OCI-LY1 (cell line): ENCODE results near the gene SMC3.
"Not testable (repeated sequence)": the region's sequence is repeated elsewhere in the genome, so short reads cannot be mapped to it uniquely, and the experiment has no call there.

Experiments used
- H2AFZ ChIP-seq: fragments of 200-600 bp; sonication (generic), shearing (Covaris generic); 2 replicates; pipeline ENCODE4 v1.6.0; 2014; ENCODE audit warnings: antibody characterized with exemption, mild to moderate bottlenecking, low read length
- H3F3A ChIP-seq: fragments of 200-600 bp; sonication (generic), shearing (Covaris generic); 2 replicates; pipeline ENCODE4 v1.6.0; 2014; ENCODE audit warnings: mild to moderate bottlenecking, antibody characterized with exemption, low read length, moderate library complexity; ENCODE audit not compliant: insufficient read depth
- H3K27ac ChIP-seq: fragments of 200-600 bp; sonication (generic); 2 replicates; pipeline ENCODE4 v1.5.1; 2014; ENCODE audit warnings: low read length, mixed run types, mild to moderate bottlenecking, low read depth; ENCODE audit not compliant: poor library complexity, severe bottlenecking
- H3K27me3 ChIP-seq: fragments of 200-600 bp; sonication (generic); 2 replicates; pipeline ENCODE4 v1.6.0; 2014; ENCODE audit warnings: antibody characterized with exemption, mild to moderate bottlenecking, low read length, moderate library complexity; ENCODE audit not compliant: insufficient read depth
- H3K36me3 ChIP-seq: fragments of 200-600 bp; sonication (generic); 2 replicates; pipeline ENCODE4 v1.6.1; 2014; ENCODE audit warnings: mild to moderate bottlenecking, antibody characterized with exemption, low read length, moderate library complexity, mixed read lengths; ENCODE audit not compliant: insufficient read depth
- H3K4me1 ChIP-seq: fragments of 200-600 bp; sonication (generic); 2 replicates; pipeline ENCODE4 v1.5.1; 2014; ENCODE audit warnings: mild to moderate bottlenecking, low read length, moderate library complexity; ENCODE audit not compliant: insufficient read depth, severe bottlenecking
- H3K4me2 ChIP-seq: fragments of 200-600 bp; sonication (generic), shearing (Covaris generic); 2 replicates; pipeline ENCODE4 v1.6.1; 2014; ENCODE audit warnings: low read length
- H3K4me3 ChIP-seq: fragments of 200-600 bp; sonication (generic); 2 replicates; pipeline ENCODE4 v1.5.1; 2014; ENCODE audit warnings: low read length, low read depth, mild to moderate bottlenecking, mixed read lengths; ENCODE audit not compliant: poor library complexity, severe bottlenecking
- H3K79me2 ChIP-seq: fragments of 200-600 bp; shearing (Covaris generic); 2 replicates; pipeline ENCODE4 v1.6.1; 2016; ENCODE audit warnings: mixed run types, low read length, mixed read lengths; ENCODE audit not compliant: insufficient read depth
- H3K9ac ChIP-seq: fragments of 200-600 bp; sonication (generic), shearing (Covaris generic); 2 replicates; pipeline ENCODE4 v1.6.1; 2014; ENCODE audit warnings: mild to moderate bottlenecking, low read length, mixed read lengths
- H3K9me2 ChIP-seq: fragments of 200-600 bp; sonication (generic), shearing (Covaris generic); 2 replicates; pipeline ENCODE4 v1.6.1; 2014; ENCODE audit warnings: low read depth, mild to moderate bottlenecking, low read length, mixed read lengths
- H3K9me3 ChIP-seq: fragments of 200-600 bp; shearing (Covaris generic); 2 replicates; pipeline ENCODE4 v1.6.1; 2014; ENCODE audit warnings: low read length, mixed read lengths
- H4K20me1 ChIP-seq: fragments of 200-600 bp; sonication (generic), shearing (Covaris generic); 2 replicates; pipeline ENCODE4 v1.6.0; 2016; ENCODE audit warnings: mild to moderate bottlenecking, low read length; ENCODE audit not compliant: insufficient read depth
- CTCF ChIP-seq: fragments of 200-600 bp; sonication (generic), shearing (Covaris generic); IDR thresholded peaks from 2 replicates; pipeline ENCODE4 v1.5.1; 2017; ENCODE audit warnings: mild to moderate bottlenecking, antibody characterized with exemption, low read length, moderate library complexity, mixed read lengths
- EZH2 ChIP-seq: fragments of 200-600 bp; sonication (generic), shearing (Covaris generic); IDR thresholded peaks from 2 replicates; pipeline ENCODE4 v1.8.0; 2017; ENCODE audit warnings: borderline replicate concordance, mixed run types, mild to moderate bottlenecking, antibody characterized with exemption, low read length, moderate library complexity, mixed read lengths

Gene SMC3

GRCh38 chr10:110527731-110528171 lies 39.7 kb upstream of the SMC3 start:
- no peaks in the 10 kb centered on the region for H3K27me3 ChIP-seq
- no peaks in the 10 kb centered on the region for H3K9me2 ChIP-seq
- H3K79me2 ChIP-seq: no peaks in the 10 kb centered on the region
- H3K9ac ChIP-seq: no peak overlapping the region
- H3K4me3 ChIP-seq: no peak overlapping the region
- peaks cover 12% of the 10 kb centered on the region for H3K4me1 ChIP-seq
- H2AFZ ChIP-seq: no peak overlapping the region
- H3K9me3 ChIP-seq: no peaks in the 10 kb centered on the region
- H3K36me3 ChIP-seq: no peaks in the 10 kb centered on the region
- no peaks in the 10 kb centered on the region for H3F3A ChIP-seq
- TF ChIP-seq EZH2 (no peak), CTCF (no peak)
- no peak overlapping the region for H3K4me2 ChIP-seq
- no peaks in the 10 kb centered on the region for H4K20me1 ChIP-seq
- no peak overlapping the region for H3K27ac ChIP-seq

GRCh38 chr10:110528224-110528996 lies 39.1 kb upstream of the SMC3 start:
- no peaks in the 10 kb centered on the region for H3K36me3 ChIP-seq
- H3F3A ChIP-seq: no peaks in the 10 kb centered on the region
- H4K20me1 ChIP-seq: no peaks in the 10 kb centered on the region
- H3K27me3 ChIP-seq: no peaks in the 10 kb centered on the region
- no peaks in the 10 kb centered on the region for H3K9me2 ChIP-seq
- no peak overlapping the region for H3K9ac ChIP-seq
- H2AFZ ChIP-seq: no peak overlapping the region
- no peaks in the 10 kb centered on the region for H3K9me3 ChIP-seq
- no peak overlapping the region for H3K4me3 ChIP-seq
- H3K79me2 ChIP-seq: no peaks in the 10 kb centered on the region
- H3K4me1 ChIP-seq: peaks cover 12% of the 10 kb centered on the region
- TF ChIP-seq EZH2: no peak
- TF ChIP-seq CTCF: no peak
- no peak overlapping the region for H3K4me2 ChIP-seq
- H3K27ac ChIP-seq: no peak overlapping the region

GRCh38 chr10:110528997-110529524 lies 38.4 kb upstream of the SMC3 start:
- H3F3A ChIP-seq, H3K4me3 ChIP-seq, H3K9me2 ChIP-seq, H3K9ac ChIP-seq, H4K20me1 ChIP-seq, H3K27ac ChIP-seq, H3K9me3 ChIP-seq, H3K4me2 ChIP-seq, H2AFZ ChIP-seq, H3K36me3 ChIP-seq, H3K79me2 ChIP-seq, H3K27me3 ChIP-seq: not testable (repeated sequence)
- H3K4me1 ChIP-seq: peaks cover 12% of the 10 kb centered on the region

- no peaks in the 10 kb centered on the region for H4K20me1 ChIP-seq
- TF ChIP-seq CTCF (no peak), EZH2 (no peak)
- no peak overlapping the region for H3K4me2 ChIP-seq
- no peak overlapping the region for H2AFZ ChIP-seq
- no peaks in the 10 kb centered on the region for H3K36me3 ChIP-seq
- H3K9me2 ChIP-seq: no peaks in the 10 kb centered on the region
- no peaks in the 10 kb centered on the region for H3K27me3 ChIP-seq
- no peak overlapping the region for H3K27ac ChIP-seq
- no peaks in the 10 kb centered on the region for H3K79me2 ChIP-seq
- H3K9me3 ChIP-seq: no peaks in the 10 kb centered on the region
- no peak overlapping the region for H3K9ac ChIP-seq
- no peak overlapping the region for H3K4me3 ChIP-seq
- peaks cover 12% of the 10 kb centered on the region for H3K4me1 ChIP-seq
- no peaks in the 10 kb centered on the region for H3F3A ChIP-seq
Observed at GRCh38 chr10:110529596-110530011, 37.9 kb upstream of the SMC3 start.
